Cerebellar nuclear complex (tissue), 1 donor: ENCODE results near the gene FAM135A.
"Not testable (repeated sequence)": the region's sequence is repeated elsewhere in the genome, so short reads cannot be mapped to it uniquely, and the experiment has no call there.

ENCODE experiments used
- DNase-seq, 2 experiments: peaks; one replicate each; lab custom pipeline; 2025; lab: John Stamatoyannopoulos, UW

FAM135A gene

GRCh38 chr6:70396796-70397729 lies 16.2 kb upstream of the FAM135A start:
- no peak for DNase-seq

- no peak for DNase-seq
Measured at GRCh38 chr6:70398783-70399728, 14.3 kb upstream of the FAM135A start.

DNA sequence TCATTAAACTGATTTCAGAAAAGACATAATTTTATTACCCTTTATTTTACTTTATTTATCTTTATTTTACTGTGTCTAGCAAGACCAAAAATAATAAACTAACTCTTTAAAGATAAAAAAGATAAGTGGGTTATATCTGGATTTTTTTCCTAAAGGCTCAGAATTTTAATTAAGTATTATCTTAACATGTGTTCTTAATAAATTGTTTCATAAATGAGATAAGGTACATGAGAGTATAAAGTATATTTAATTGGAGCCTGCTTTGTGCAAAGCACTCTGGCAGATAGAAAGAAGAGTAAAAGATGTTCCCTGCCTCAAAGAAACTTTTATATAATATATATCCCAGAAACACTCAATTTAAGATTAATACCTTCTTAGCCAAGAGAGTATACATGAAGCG lies 8.7 kb upstream of the FAM135A start:
- DNase-seq = no peak

GRCh38 chr6:70409216-70409615 lies 4.1 kb upstream of the FAM135A start:
- no peak for DNase-seq

DNA sequence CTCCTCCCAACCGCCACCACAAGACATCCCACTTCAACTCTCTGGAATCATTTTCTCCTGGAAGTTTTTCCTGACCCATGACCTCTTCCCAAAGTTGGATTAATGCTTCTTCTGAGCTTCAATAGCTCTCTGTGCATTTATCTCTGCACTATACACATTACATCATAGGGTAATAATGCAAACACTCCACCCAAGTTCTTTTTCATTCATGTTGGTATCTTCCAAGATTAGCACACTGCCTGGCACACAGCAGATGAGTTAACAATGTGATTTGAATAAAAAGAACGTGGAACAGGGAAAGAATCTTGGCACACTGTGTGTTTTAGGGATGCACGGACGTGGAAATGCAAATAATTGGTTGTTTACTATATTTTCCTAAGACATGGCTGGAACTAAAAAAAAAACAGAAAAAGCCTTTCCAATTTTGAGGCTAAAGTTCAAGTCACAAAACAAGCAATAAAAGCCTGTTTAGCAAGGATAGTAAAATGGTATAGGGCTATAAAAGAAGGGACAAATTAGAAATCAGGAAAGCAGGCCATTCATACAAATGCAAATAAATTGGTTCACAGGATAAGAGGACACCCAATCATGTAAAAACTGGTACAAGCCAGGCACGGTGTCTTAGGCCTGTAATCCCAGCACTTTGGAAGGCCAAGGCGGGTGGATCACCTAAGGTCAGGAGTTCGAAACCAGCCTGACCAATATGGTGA lies 1.6 kb upstream of the FAM135A start:
- no peak for DNase-seq

- DNase-seq = no peak
Measured at GRCh38 chr6:70412252-70413113, 825 bp upstream of the FAM135A start.

DNA sequence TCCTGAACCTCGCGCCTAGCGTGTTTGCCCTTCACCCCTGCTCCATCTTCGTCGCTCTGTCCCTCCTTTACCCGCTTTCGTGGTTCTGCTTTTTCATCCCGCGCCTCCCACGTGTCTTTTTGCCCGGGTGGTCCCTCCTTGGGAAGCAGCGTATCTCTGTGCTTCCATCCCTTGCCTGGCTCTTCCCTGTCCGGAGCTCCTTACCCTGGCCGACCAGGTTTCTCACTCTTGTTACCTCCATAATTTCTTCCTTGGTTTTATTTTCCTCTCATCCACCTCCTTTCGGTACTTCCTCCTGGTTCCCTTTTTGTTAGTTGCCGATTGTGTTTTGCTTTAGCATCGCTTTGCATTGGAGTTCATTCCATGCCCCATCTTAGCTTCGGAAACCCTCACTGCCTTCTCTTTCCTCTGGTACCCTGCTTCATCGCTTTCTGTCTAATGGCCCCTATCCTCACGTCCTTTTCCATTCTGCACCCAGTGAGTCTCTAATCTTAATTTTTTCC lies 735 bp downstream of the FAM135A start:
- peak in 1 of 2 experiments; percentile 15 for DNase-seq

GRCh38 chr6:70414813-70415212 lies 1.5 kb downstream of the FAM135A start:
- DNase-seq = no peak

DNA sequence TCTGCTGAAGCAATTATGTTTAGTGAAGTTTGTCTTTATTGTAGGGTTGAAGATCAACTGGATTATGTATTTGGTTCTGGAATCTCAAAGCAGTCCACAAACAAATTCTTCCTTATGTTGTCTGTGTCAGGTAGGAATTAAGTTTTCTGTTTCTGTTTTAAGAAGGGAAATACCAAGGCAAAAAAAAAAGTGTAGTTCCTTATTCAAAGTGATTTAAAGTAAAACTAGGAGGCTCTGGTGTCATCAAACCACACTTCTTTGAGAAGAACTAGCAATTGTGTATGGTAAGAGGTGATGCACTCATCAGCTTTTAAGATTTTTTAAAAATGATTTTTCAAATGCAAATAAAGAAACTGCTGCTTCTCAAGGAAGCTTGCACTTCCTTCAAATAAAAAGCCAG lies 1.9 kb downstream of the FAM135A start:
- no peak for DNase-seq

DNA sequence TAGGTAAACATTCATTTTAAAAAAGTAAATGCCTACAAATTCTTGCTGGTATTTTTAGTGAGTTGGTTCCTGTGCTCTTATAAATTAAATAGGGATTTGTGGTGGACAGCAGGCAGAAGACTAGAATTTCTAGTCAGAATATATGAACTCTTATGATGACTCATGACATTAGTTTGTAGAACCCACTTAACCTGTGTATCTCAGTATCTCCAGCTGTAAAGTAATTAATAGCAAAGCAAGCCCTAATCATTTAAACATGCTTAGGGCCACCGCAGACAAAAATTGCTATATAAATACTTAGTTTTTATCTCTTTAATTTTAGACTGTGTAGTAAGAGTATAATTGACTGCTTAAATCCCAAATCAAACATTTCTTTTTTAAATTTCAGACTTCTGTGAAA lies 2.4 kb downstream of the FAM135A start:
- no peak for DNase-seq

DNA sequence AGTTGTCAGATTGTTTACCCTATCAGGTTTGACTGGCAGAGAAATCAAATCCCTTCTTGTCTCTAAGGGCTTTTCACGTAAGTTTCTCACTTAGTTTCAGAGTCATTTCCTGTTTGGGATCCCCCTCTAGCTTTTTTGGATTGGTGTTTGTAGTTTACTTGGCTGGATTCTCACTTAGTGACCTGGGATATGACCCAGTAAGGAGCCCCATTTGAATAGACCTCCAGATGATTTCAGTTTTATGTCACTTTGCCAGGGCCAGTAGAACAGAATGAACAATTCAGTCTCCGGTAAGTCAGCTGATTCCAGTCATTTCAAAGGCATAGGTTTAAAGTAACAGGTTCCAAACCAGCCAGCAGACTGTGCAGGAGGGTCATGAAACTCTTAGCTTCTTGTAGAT lies 8.2 kb downstream of the FAM135A start:
- DNase-seq = no peak

DNA sequence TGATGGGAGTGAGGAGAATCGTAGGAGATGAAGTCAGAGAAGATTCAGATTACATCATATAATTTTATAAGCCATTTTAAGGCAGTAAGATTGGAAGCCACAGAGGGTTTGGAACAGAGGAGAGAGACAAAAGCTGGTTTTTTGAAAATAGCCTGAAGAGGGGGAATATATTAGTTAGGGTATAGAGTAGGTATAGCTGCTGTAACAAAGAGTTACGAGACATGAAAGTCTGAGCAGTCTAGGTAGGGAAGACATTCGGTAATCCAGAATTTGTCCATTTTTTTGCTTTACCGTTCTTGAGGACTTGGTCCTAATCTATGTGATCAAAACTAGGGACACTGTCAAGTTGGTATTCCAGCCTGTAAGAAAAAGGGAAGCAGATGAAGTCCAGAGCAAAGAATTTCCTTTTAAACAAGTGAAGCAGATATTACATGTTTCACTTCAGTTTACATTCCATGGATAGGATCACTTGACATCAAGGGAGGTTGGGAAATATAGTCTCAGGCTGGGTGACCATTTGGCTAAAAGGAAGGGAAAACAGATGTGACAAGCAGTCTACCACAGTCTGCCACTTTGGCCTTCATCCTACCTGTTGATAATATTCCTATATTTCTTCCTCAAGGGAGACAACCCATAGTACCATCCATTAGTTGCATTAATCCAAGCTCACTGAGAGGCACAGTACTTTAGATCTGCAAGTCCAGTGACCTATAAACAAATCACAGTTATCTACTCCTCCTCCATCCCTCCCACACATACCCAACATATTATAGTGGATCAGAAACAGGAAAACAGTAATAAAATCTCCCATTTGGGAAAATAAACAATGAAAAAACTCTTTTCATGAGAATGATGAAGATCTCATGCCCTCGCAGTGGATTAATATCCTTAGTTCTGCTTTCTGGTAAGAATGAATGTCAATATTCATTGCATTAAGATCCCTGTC lies 10.2 kb downstream of the FAM135A start:
- DNase-seq = no peak

DNA sequence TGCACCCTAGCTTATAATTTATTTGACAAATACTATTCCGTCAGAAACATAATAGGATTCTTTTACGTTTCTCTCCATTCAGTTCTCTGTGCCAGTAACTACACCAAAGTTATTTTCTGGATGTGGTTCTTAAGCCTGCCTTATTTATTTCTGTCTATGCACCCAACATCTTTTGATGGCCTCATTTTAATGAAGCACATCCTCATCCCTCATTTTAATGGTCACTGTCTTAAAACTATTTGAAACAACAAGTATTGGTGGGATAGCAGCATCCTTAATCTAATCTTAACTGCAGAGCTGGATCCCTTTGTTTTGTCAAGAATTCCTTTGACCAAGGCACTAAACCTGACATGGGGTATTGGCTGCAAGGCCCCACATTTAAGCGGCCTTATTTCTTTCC lies 11.0 kb downstream of the FAM135A start:
- DNase-seq = no peak

GRCh38 chr6:70436320-70436719 lies 23.0 kb downstream of the FAM135A start:
- no peak for DNase-seq

DNA sequence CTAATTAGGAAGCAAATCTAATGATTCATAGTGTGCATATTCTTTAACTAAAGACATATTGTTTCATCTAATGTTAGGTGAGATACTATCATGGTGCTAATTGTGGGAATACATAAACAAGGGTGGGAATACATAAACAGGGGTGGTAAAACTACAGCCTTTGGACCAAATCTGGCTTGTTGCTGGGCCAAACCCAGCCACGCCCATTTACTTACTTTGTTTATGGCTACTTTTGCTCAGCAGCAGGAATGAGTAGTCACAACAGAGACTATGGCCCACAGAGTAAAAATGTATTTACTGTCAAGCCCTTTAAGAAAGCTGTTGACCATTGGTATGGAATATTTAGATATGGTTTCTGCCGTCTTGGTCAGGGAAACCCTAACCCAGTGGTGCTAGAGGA lies 31.7 kb downstream of the FAM135A start:
- no peak for DNase-seq

- not testable (repeated sequence) for DNase-seq
Measured at GRCh38 chr6:70447343-70448070, 34.2 kb downstream of the FAM135A start.

DNA sequence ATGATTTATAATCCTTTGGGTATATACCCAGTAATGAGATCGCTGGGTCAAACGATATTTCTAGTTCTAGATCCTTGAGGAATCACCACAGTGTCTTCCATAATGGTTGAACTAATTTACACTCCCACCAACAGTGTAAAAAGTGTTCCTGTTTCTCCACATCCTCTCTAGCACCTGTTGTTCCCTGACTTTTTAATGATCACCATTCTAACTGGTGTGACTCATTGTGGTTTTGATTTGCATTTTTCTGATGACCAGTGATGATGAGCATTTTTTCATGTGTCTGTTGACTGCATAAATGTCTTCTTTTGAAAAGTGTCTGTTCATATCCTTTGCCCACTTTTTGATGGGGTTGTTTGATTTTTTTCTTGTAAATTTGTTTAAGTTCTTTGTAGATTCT lies 40.6 kb downstream of the FAM135A start:
- DNase-seq = not testable (repeated sequence)

DNA sequence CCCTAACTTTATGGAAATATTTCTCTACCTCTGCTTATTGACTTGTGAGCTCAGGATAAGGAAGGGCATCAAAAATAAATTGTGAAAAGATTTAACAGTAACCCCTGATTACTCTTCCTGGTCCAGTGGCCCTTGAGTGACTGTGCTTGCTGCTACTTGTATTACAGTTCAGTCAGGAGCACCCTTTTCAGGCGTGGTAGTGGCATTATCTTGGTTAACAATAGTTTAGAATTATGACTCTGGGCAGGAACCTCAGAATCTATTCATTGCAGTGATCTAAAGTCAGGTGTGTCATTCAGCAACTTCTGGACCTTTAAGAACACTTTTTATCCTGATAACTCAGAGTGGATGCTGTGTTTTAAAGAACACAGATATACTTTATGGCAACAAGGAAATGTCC lies 43.4 kb downstream of the FAM135A start:
- DNase-seq = no peak

- no peak for DNase-seq
Measured at GRCh38 chr6:70459235-70459634, 45.9 kb downstream of the FAM135A start.
